ENCODE results near the gene ZNF197. TPM values are rescaled to one million over a fixed set of nuclear protein-coding genes. Genes with fewer than 3 reads are reported as not detected.

Gene ZNF197
- total RNA-seq, 4 donors from 2014 or later = 13.1 to 17.4 (median 15.0) TPM

GRCh38 chr3:44678480-44679116 is 53.8 kb downstream of the ZNF197 start:
- TF ChIP-seq CTCF (IDR thresholded peaks at IDR 0.05; ENCODE audit: low read depth) = no peak

- no peak for TF ChIP-seq CTCF (IDR thresholded peaks at IDR 0.05; ENCODE audit: low read depth)
Measured at GRCh38 chr3:44680921-44681455, 56.2 kb downstream of the ZNF197 start.

GRCh38 chr3:44682182-44682896 is 57.5 kb downstream of the ZNF197 start:
- no peak for TF ChIP-seq CTCF (IDR thresholded peaks at IDR 0.05; ENCODE audit: low read depth)

GRCh38 chr3:44685128-44685800 is 60.4 kb downstream of the ZNF197 start:
- no peak for TF ChIP-seq CTCF (IDR thresholded peaks at IDR 0.05; ENCODE audit: low read depth)

GRCh38 chr3:44687898-44688297 is 63.1 kb downstream of the ZNF197 start:
- no peak for TF ChIP-seq CTCF (IDR thresholded peaks at IDR 0.05; ENCODE audit: low read depth)

Other genes with a start within 250 kb of the ZNF197 start
- gene ZNF445, start 147.4 kb upstream of the ZNF197 start, total RNA-seq = 10 to 100 TPM in 1 of 4 donors, 1 to 10 TPM in 3; 5.5 to 11.9 (median 8.1) TPM
- gene ZKSCAN7, start 69.8 kb upstream of the ZNF197 start, total RNA-seq = 1 to 10 TPM; 2.6 to 4.1 (median 3.4) TPM
- 1 to 10 TPM; 1.9 to 3.9 (median 3.6) TPM for gene ZNF660, start 40.1 kb upstream of the ZNF197 start, total RNA-seq
- gene ZNF35, start 23.7 kb downstream of the ZNF197 start, total RNA-seq = 10 to 100 TPM in 3 of 4 donors, 1 to 10 TPM in 1; 8.2 to 13.2 (median 10.8) TPM
- 1 to 10 TPM; 3.9 to 6.2 (median 4.6) TPM for gene ZNF502, start 87.6 kb downstream of the ZNF197 start, total RNA-seq
- gene ZNF501, start 104.6 kb downstream of the ZNF197 start, total RNA-seq = 1 to 10 TPM; 3.9 to 9.5 (median 4.6) TPM
- 10 to 100 TPM; 21.5 to 27.1 (median 25.0) TPM for gene KIAA1143, start 136.6 kb downstream of the ZNF197 start, total RNA-seq
- gene KIF15, start 136.8 kb downstream of the ZNF197 start, total RNA-seq = 1 to 10 TPM in 2 of 4 donors, under 1 TPM in 1, not detected in 1; 0.98 to 2.5 (median 1.5) TPM
- 10 to 100 TPM in 3 of 4 donors, 1 to 10 TPM in 1; 6.8 to 23.8 (median 19.7) TPM for gene TMEM42, start 236.9 kb downstream of the ZNF197 start, total RNA-seq
- not detected for gene TGM4, start 249.6 kb downstream of the ZNF197 start, total RNA-seq